Astrocyte (in vitro differentiated cells and primary cell): ENCODE results near the gene MIR17HG. TPM values are rescaled to one million over a fixed set of nuclear protein-coding genes. Genes with fewer than 3 reads are reported as not detected.
A peak's percentile ranks its signal among the peaks of the same experiment; 100 is the strongest.

ENCODE experiments used
- DNase-seq: peaks from one replicate; pipeline ENCODE4 v3.0.0-alpha.2; 2010; ENCODE audit warnings: low read depth
- FAIRE-seq: peaks from 2 replicates; lab custom pipeline; 2011; peaks lifted over from hg19 to GRCh38; lab: Jason Lieb, UNC
- H2AFZ ChIP-seq: 2 replicates; pipeline ENCODE4 v1.6.0; 2012; ENCODE audit warnings: low read depth, low read length, inconsistent platforms
- H3K27ac ChIP-seq: 2 replicates; pipeline ENCODE4 v1.5.1; 2011; ENCODE audit warnings: low read depth, low read length, inconsistent platforms
- H3K27me3 ChIP-seq: 2 replicates; pipeline ENCODE4 v1.6.0; 2011; ENCODE audit warnings: low read length, inconsistent platforms; ENCODE audit not compliant: insufficient read depth
- H3K36me3 ChIP-seq: 2 replicates; pipeline ENCODE4 v1.5.1; 2011; ENCODE audit warnings: low read length, inconsistent platforms; ENCODE audit not compliant: insufficient read depth
- H3K4me1 ChIP-seq: 2 replicates; pipeline ENCODE4 v1.5.1; 2011; ENCODE audit warnings: low read length, inconsistent platforms; ENCODE audit not compliant: insufficient read depth
- H3K4me2 ChIP-seq: 2 replicates; pipeline ENCODE4 v1.6.0; 2012; ENCODE audit warnings: low read length, inconsistent platforms
- H3K4me3 ChIP-seq: 2 replicates; pipeline ENCODE4 v1.5.1; 2011; ENCODE audit warnings: low read depth, mild to moderate bottlenecking, low read length, inconsistent platforms; ENCODE audit not compliant: insufficient read depth
- H3K79me2 ChIP-seq: 2 replicates; pipeline ENCODE4 v1.6.0; 2012; ENCODE audit warnings: mild to moderate bottlenecking, low read length, inconsistent platforms; ENCODE audit not compliant: insufficient read depth
- H3K9ac ChIP-seq: 2 replicates; pipeline ENCODE4 v1.6.0; 2012; ENCODE audit warnings: mild to moderate bottlenecking, low read length, inconsistent platforms
- H3K9me3 ChIP-seq: 2 replicates; pipeline ENCODE4 v1.5.1; 2012; ENCODE audit warnings: low read depth, mild to moderate bottlenecking, low read length, inconsistent platforms; ENCODE audit not compliant: insufficient read depth
- H4K20me1 ChIP-seq: 2 replicates; pipeline ENCODE4 v1.6.0; 2012; ENCODE audit warnings: low read length, inconsistent platforms; ENCODE audit not compliant: insufficient read depth
- H3K27ac Mint-ChIP-seq: one replicate; pipeline ENCODE4 v1.8.0; 2021; ENCODE audit warnings: mild to moderate bottlenecking, mixed read lengths; ENCODE audit not compliant: unreplicated experiment
- H3K27me3 Mint-ChIP-seq: one replicate; pipeline ENCODE4 v1.8.0; 2021; ENCODE audit warnings: low read depth, mixed read lengths; ENCODE audit not compliant: unreplicated experiment
- H3K36me3 Mint-ChIP-seq: one replicate; pipeline ENCODE4 v1.8.0; 2021; ENCODE audit warnings: low read depth, mixed read lengths; ENCODE audit not compliant: unreplicated experiment
- H3K4me1 Mint-ChIP-seq: one replicate; pipeline ENCODE4 v1.8.0; 2021; ENCODE audit warnings: low read depth, mixed read lengths; ENCODE audit not compliant: unreplicated experiment
- H3K4me3 Mint-ChIP-seq: one replicate; pipeline ENCODE4 v1.8.0; 2021; ENCODE audit warnings: mild to moderate bottlenecking, moderate library complexity, mixed read lengths; ENCODE audit not compliant: unreplicated experiment
- H3K9me3 Mint-ChIP-seq: one replicate; pipeline ENCODE4 v1.8.0; 2021; ENCODE audit warnings: mild to moderate bottlenecking, mixed read lengths; ENCODE audit not compliant: unreplicated experiment
- CTCF ChIP-seq: IDR thresholded peaks from 2 replicates; pipeline ENCODE4 v1.5.1; 2011; ENCODE audit warnings: low read depth, mild to moderate bottlenecking, inconsistent platforms, low read length, moderate library complexity; ENCODE audit not compliant: insufficient read depth
- EZH2 ChIP-seq: IDR thresholded peaks from 2 replicates; pipeline ENCODE4 v1.6.1; 2012; ENCODE audit warnings: mild to moderate bottlenecking, low read length, inconsistent platforms; ENCODE audit not compliant: insufficient read depth
- total RNA-seq: library from RNA; stranded (reverse); gene quantifications from 2 replicates; pipeline ENCODE4 v1.2.1, GENCODE V29; 2021

MIR17HG gene
- total RNA-seq, 1 donor from 2014 or later: 6.3 TPM

- peak overlapping the region; percentile 88 for H3K4me3 Mint-ChIP-seq
- peaks cover 4% of the 10 kb centered on the region for H3K4me1 Mint-ChIP-seq
- no peaks in the 10 kb centered on the region for H4K20me1 ChIP-seq
- H3K36me3 Mint-ChIP-seq: no peaks in the 10 kb centered on the region
- DNase-seq: no peak
- H3K9me3 ChIP-seq: no peaks in the 10 kb centered on the region
- H3K27me3 ChIP-seq: peaks cover 23% of the 10 kb centered on the region
- no peak overlapping the region for H3K4me2 ChIP-seq
- H3K36me3 ChIP-seq: no peaks in the 10 kb centered on the region
- no peak overlapping the region for H3K27ac ChIP-seq
- peaks cover 37% of the 10 kb centered on the region for H3K27me3 Mint-ChIP-seq
- no peak for TF ChIP-seq EZH2
- TF ChIP-seq CTCF: no peak
- no peak overlapping the region for H3K27ac Mint-ChIP-seq
- H3K79me2 ChIP-seq: no peaks in the 10 kb centered on the region
- no peaks in the 10 kb centered on the region for H3K9me3 Mint-ChIP-seq
- H2AFZ ChIP-seq: no peak overlapping the region
- H3K9ac ChIP-seq: no peak overlapping the region
- H3K4me3 ChIP-seq: no peak overlapping the region
- FAIRE-seq: no peak
- no peaks in the 10 kb centered on the region for H3K4me1 ChIP-seq
Measured at GRCh38 chr13:91397595-91397994, 50.1 kb downstream of the MIR17HG start.

GRCh38 chr13:91398413-91399188, 51.1 kb downstream of the MIR17HG start, which contains the start of gene GPC5:
GPC5 (plus strand) TSS chr13:91398621.
- H4K20me1 ChIP-seq: no peaks in the 10 kb centered on the region
- H3K4me3 Mint-ChIP-seq: peak within 1 kb of the TSS; percentile 88
- H3K4me2 ChIP-seq: peak within 1 kb of the TSS; percentile 95
- H3K36me3 Mint-ChIP-seq: no peaks in the 10 kb centered on the region
- peak within 1 kb of the TSS; percentile 39 for H3K9ac ChIP-seq
- H3K36me3 ChIP-seq: no peaks in the 10 kb centered on the region
- peaks cover 4% of the 10 kb centered on the region for H3K4me1 Mint-ChIP-seq
- H3K27me3 ChIP-seq: peaks cover 23% of the 10 kb centered on the region
- H3K4me1 ChIP-seq: no peaks in the 10 kb centered on the region
- TF ChIP-seq EZH2: peak; percentile 80
- TF ChIP-seq CTCF: no peak
- no peak within 1 kb of the TSS for H3K27ac Mint-ChIP-seq
- peak within 1 kb of the TSS; percentile 85 for H2AFZ ChIP-seq
- H3K27me3 Mint-ChIP-seq: peaks cover 40% of the 10 kb centered on the region
- H3K9me3 ChIP-seq: no peaks in the 10 kb centered on the region
- peak within 1 kb of the TSS; percentile 68 for H3K4me3 ChIP-seq
- no peak within 1 kb of the TSS for H3K27ac ChIP-seq
- DNase-seq (peak; percentile 31), FAIRE-seq (no peak)
- H3K79me2 ChIP-seq: no peaks in the 10 kb centered on the region
- H3K9me3 Mint-ChIP-seq: no peaks in the 10 kb centered on the region
